ENCODE measurements around the gene SLC7A7. TPM values are rescaled to one million over a fixed set of nuclear protein-coding genes. Genes with fewer than 3 reads are reported as not detected.
"Not testable (repeated sequence)": the region's sequence is repeated elsewhere in the genome, so short reads cannot be mapped to it uniquely, and the experiment has no call there.

SLC7A7 gene
- total RNA-seq, 1 donor from 2014 or later = 4.6 TPM

GRCh38 chr14:22808388-22809209 is 6.6 kb downstream of the SLC7A7 start:
- no peak for DNase-seq
- TF ChIP-seq, protein P1, sequence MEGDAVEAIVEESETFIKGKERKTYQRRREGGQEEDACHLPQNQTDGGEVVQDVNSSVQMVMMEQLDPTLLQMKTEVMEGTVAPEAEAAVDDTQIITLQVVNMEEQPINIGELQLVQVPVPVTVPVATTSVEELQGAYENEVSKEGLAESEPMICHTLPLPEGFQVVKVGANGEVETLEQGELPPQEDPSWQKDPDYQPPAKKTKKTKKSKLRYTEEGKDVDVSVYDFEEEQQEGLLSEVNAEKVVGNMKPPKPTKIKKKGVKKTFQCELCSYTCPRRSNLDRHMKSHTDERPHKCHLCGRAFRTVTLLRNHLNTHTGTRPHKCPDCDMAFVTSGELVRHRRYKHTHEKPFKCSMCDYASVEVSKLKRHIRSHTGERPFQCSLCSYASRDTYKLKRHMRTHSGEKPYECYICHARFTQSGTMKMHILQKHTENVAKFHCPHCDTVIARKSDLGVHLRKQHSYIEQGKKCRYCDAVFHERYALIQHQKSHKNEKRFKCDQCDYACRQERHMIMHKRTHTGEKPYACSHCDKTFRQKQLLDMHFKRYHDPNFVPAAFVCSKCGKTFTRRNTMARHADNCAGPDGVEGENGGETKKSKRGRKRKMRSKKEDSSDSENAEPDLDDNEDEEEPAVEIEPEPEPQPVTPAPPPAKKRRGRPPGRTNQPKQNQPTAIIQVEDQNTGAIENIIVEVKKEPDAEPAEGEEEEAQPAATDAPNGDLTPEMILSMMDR (IDR thresholded peaks at IDR 0.05; ENCODE audit: borderline replicate concordance) = no peak
- H3K36me3 ChIP-seq = no peaks in the 10 kb centered on the region
- no peaks in the 10 kb centered on the region for H3K9me3 ChIP-seq (replicated peaks)
- intact Hi-C loops (cut with micrococcal nuclease) = no loop called here
- no peaks in the 10 kb centered on the region for H3K4me1 ChIP-seq
- no peak overlapping the region for H3K27ac ChIP-seq (replicated peaks)
- no peaks in the 10 kb centered on the region for H3K27me3 ChIP-seq (ENCODE audit: low read depth)
- H3K4me3 ChIP-seq = no peak overlapping the region

DNA sequence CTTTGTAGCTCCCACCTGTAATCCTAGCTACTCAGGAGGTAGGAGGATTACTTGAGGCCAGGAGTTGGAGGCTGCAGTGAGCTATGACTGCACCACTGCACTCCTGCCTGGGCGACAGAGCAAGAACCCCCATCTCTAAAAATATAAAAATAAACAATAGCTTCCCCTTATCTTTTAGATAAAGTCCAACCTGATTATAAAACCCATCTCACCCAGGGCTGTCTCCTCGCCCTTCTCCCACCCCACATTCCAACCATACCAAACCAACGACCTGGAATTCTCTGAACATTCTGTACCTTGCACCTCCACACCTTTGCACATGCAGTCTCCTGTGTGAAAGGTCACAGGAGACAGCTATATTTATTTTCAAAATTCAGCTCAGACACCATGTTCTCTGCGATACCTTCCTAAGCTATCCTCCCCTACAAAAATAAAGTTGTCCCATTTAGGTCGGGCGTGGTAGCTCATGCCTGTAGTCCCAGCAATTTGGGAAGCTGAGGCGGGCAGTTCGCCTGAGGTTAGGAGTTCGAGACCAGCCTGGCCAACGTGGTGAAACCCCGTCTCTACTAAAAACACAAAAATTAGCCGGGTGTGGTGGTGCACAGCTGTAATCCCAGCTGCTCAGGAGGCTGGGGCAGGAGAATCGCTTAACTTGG is 7.7 kb downstream of the SLC7A7 start:
- Histone ChIP-seq H3K36me3 (no peaks in the 10 kb centered on the region), H3K4me1 (no peaks in the 10 kb centered on the region), H3K9me3 (replicated peaks) (no peaks in the 10 kb centered on the region), H3K27me3 (ENCODE audit: low read depth) (no peaks in the 10 kb centered on the region), H3K27ac (replicated peaks) (no peak overlapping the region), H3K4me3 (no peak overlapping the region)
- TF ChIP-seq, protein P1 (IDR thresholded peaks at IDR 0.05; ENCODE audit: borderline replicate concordance) = no peak
- no peak for DNase-seq
- intact Hi-C loops (cut with micrococcal nuclease) = no loop called here

DNA sequence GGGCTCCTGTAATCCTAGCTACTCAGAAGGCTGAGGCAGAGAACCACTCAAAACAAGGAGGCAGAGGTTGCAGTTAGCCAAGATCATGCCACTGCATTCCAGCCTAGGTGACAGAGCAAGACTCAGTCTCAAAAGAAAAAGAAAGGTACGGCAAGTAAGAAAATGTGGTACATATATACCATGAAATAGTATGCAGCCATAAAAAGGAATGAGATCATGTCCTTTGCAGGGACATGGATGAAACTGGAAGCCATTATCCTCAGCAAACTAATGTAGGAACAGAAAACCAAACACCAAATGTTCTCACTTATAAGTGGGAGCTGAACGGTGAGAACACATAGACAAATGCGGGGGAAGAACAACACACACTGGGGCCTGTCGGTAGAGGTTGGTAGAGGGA is 10.0 kb downstream of the SLC7A7 start:
- DNase-seq; H3K4me3 ChIP-seq; H3K36me3 ChIP-seq; H3K4me1 ChIP-seq; H3K9me3 ChIP-seq (replicated peaks); intact Hi-C loops (cut with micrococcal nuclease); H3K27ac ChIP-seq (replicated peaks); H3K27me3 ChIP-seq (ENCODE audit: low read depth): not testable (repeated sequence)

DNA sequence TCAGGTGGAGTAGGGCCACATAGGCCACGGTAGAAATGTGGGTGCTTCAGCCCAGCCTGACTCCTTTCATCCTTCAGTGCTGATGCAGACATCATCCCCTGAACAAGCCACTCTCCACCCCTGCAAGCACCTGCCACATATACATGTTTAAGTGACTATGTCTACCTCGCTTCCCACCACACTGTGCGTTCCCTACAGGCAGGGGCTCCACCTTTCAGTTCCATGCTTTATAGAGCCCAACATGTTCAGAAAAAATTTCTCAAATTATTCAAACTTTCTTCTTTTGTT is 11.6 kb downstream of the SLC7A7 start:
- DNase-seq = no peak
- no peak overlapping the region for H3K4me3 ChIP-seq
- intact Hi-C loops (cut with micrococcal nuclease) = no loop called here
- no peaks in the 10 kb centered on the region for H3K36me3 ChIP-seq
- H3K9me3 ChIP-seq (replicated peaks) = no peaks in the 10 kb centered on the region
- H3K27ac ChIP-seq (replicated peaks) = no peak overlapping the region
- TF ChIP-seq, protein P1 (IDR thresholded peaks at IDR 0.05; ENCODE audit: borderline replicate concordance) = no peak
- H3K27me3 ChIP-seq (ENCODE audit: low read depth) = no peaks in the 10 kb centered on the region
- H3K4me1 ChIP-seq = no peaks in the 10 kb centered on the region

- H3K9me3 ChIP-seq (replicated peaks) = no peaks in the 10 kb centered on the region
- intact Hi-C loops (cut with micrococcal nuclease) = no loop called here
- H3K4me1 ChIP-seq = no peaks in the 10 kb centered on the region
- DNase-seq = no peak
- no peaks in the 10 kb centered on the region for H3K36me3 ChIP-seq
- TF ChIP-seq, protein P1 (IDR thresholded peaks at IDR 0.05; ENCODE audit: borderline replicate concordance) = no peak
- no peak overlapping the region for H3K4me3 ChIP-seq
- no peaks in the 10 kb centered on the region for H3K27me3 ChIP-seq (ENCODE audit: low read depth)
- no peak overlapping the region for H3K27ac ChIP-seq (replicated peaks)
Measured at GRCh38 chr14:22802860-22803686, 12.2 kb downstream of the SLC7A7 start.
